ENCODE results near the gene CDKAL1.
"Not testable (repeated sequence)": the region's sequence is repeated elsewhere in the genome, so short reads cannot be mapped to it uniquely, and the experiment has no call there.

The CDKAL1 gene

DNA sequence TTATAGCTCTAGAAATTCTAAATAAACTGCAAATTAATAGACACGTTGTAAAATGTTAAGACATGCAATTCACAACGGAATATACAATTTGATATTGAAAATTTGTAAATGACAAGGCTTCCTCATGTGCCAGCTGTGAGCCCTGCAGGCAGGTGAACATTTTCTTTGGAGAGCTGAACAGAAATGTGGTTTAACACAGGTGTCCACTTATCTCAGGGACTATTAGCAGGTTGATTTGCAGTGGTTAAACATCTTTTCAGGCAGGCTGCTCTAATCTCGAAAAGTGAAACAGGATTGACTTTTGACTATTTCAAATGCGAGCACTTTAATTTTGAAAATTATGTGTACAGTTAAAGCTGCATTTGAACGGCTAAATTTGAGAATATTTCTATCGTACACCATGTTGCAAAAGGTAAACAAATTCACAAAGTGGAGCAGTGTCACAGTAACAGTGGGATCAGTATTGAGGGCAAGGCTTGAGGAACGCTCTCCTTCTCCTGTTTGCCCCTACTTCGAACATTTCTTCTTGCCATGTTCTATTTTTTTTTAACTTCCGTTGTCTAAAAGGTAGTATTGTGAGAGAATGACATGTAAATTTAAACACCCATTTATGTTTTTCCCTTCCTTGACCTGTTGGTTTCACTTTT lies 210.8 kb downstream of the CDKAL1 start:
- DNase-seq (ENCODE audit: low read depth) = no peak

DNA sequence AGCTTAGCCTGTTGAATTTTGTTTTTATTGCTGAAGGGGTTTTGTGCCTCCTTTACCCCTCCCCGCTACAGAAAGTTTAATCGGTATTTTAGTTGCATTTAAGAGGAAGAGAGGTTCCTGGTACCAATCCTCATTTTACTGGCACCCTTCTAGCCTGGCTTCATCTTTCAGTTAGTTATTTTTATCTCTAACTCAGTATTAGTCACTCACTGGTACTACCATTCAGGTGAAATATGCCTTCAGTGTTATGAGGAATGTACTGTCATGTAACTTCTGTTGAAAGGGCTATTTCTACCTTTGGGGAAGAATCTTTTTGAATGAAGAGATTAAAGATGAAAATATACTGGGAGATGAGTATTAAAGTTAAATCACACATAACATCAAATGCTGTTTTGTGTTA lies 211.8 kb downstream of the CDKAL1 start:
- no peak for DNase-seq (ENCODE audit: low read depth)

DNA sequence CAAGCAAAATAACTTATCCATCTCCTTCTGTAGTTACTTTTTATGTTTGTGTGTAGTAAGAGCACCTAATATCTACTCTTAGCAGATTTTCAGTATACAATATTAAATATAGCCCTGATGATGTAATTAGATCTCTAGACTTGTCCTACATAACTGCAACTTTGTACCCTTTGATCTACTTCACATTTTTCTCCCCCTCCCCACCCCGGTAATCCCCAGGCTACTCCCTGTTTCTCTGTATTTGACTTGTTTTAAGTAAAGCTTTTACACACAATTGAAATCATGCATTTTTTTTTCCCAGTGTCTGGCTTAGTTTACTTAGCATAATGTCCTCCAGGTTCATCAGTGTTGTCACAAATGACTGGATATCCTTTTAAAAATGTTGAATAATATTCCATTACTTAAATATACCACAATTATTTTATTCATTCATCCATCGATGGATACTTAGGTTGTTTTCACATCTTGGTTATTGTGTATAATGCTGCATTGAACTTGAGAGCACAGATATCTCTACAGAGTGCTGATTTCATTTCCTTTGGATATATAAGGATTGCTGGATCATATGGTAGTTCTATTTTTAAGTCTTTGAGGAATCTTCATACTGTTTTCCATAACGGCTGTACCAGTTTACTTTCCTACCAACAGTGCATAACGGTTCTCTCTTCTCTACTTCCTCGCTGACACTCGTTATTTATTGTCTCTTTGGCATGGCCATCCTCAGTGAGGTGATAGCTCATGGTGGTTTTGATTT lies 212.7 kb downstream of the CDKAL1 start:
- no peak for DNase-seq (ENCODE audit: low read depth)

GRCh38 chr6:20747991-20748390 lies 213.7 kb downstream of the CDKAL1 start:
- DNase-seq (ENCODE audit: low read depth) = no peak

DNA sequence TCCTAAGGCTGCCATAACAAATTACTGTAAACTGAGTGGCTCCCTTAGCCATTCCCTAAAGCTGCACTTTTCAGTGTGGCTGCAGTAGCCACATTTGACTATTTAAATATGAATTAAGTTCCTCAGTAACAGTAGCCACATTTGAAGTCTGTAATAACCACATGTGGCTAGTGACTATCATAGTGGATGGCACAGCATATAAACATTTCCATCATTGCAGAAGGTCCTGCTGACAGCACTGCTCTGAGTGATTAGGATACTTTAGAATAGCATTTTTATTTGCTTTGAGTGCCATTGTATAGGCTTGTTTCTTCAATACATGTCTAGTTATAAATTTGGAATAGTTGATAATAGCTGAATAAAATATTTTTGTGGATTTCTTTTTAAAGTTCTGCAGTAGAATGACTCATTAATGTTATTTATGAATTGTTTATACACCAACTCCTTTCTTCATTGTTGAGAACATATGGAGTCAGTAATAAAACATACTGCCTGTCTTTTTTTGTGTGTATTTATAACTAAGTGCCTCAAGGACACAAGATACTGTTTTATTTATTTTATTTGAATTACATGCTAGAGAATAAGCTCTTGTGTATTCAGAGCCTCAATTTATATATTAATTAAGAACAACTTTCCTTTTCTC lies 217.2 kb downstream of the CDKAL1 start:
- no peak for DNase-seq (ENCODE audit: low read depth)

- DNase-seq (ENCODE audit: low read depth) = no peak
Observed at GRCh38 chr6:20755631-20756030, 221.4 kb downstream of the CDKAL1 start.

DNA sequence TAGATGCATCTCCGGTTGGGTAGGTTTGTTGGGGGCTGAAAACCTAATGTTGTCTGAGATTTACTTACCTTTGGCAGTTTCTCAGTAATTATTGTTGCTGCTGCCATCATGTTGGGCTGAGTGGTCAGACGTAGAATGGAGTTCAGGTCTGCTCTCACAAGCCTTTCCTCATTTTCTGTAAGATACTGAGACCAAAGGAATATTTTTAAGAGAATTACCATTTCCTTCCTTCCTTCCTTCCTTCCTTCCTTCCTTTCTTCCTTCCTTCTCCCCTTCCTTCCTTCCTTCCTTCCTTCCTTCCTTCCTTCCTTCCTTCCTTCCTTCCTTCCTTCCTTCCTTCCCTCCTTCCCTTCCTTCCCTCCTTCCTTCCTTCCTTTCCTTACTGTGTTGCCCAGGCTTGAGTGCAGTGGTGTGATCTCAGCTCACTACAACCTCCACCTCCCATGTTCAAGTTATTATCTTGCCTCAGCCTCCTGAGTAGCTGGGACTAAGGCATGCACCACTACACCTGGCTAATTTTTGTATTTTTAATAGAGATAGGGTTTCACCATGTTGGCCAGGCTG lies 222.4 kb downstream of the CDKAL1 start:
- not testable (repeated sequence) for DNase-seq (ENCODE audit: low read depth)

GRCh38 chr6:20757761-20758160 lies 223.5 kb downstream of the CDKAL1 start:
- no peak for DNase-seq (ENCODE audit: low read depth)

DNA sequence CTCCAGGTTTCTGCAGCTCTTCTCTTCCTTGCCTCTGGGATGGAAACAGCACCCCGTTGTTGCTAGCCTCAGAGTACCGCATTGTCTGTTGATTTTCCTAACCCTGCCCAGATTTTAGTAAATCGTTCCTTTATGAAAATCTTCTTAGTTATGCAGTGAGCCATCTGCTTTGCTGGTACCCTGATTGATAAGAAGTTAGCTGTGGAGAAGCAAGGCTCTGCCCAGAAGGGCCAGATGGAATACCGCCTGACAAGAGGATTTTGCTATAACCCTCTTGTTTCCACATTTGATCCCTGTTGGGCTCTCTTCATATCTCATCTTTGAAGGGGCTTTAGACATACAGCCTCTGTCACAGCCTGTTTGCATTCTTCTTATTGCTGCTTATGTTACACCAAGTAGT lies 229.0 kb downstream of the CDKAL1 start:
- no peak for DNase-seq (ENCODE audit: low read depth)

- no peak for DNase-seq (ENCODE audit: low read depth)
Observed at GRCh38 chr6:20769631-20770030, 235.4 kb downstream of the CDKAL1 start.

DNA sequence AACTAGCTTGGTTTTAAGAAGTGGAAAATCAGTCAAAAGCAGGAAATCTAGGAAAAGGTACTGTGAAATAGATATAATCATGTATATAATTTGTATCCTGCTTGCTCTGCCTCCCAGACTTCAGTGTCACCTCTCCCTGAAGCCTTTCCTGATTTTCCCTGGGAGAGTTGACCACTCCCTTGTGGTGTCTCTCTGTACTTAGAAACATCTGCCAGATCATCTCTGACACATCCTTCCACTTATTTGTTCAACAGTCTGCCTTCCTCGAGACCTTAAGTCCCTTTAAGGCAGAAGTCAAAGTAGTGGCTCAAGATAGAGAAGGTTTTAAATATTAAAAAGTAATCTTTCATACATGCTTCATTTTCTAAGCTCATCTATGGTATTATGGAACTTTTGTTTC lies 236.5 kb downstream of the CDKAL1 start:
- DNase-seq (ENCODE audit: low read depth) = no peak

DNA sequence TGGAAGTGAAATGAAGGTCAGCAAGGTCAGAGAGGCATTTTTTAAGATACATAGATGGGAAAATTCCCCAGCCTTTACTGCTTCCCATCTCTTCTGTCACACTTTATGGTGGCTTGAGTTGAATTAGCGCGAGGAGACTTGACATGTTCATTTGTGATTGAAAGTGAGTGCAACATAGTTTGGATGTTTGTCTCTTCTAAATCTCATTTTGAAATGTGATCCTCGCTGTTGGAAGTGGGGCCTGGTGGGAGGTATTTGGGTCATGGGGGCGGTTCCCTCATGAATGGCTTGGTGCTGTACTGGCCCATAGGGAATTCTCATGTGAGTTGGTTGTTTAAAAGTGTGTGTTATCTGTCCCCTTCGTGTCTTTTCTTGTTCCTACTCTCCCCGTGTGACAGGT lies 237.2 kb downstream of the CDKAL1 start:
- no peak for DNase-seq (ENCODE audit: low read depth)

GRCh38 chr6:20773822-20774221 lies 239.6 kb downstream of the CDKAL1 start:
- no peak for DNase-seq (ENCODE audit: low read depth)

- no peak for DNase-seq (ENCODE audit: low read depth)
Observed at GRCh38 chr6:20775981-20776380, 241.7 kb downstream of the CDKAL1 start.

DNA sequence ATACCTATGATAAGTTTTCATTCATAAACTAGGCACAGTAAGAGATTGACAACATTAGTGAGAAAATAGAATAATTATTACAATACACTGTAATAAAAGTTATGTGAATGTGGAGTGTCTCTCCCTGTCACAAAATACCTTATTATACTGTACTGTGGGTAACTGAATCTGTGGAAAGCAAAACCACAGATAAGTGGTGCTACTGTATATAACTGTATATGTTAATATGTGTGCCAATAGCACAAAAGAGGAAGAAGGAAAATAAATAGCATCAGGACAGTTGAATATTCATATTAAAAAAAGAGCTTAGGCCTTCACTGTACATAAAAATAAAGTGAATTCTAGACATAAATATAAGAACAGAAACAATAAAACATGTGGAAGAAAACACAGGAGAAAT lies 243.5 kb downstream of the CDKAL1 start:
- DNase-seq (ENCODE audit: low read depth) = no peak

DNA sequence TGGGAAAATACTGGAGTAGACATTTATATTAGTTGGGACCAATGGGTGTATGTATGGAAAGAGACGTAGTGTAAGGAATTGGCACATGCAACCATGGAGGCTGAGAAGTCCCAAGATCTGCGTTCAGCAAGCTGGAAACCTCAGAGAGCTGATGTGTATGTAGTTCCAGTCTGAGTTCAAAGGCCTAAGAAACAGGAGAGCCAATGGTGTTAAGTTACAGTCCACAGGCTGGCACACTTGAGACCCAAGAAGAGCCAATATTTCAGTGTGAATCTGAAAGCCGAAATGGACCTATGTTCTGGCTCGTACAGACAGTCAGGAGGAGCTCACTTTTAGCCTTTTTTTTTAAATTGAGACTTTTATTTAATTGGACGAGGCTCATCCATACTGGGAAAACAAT lies 244.2 kb downstream of the CDKAL1 start:
- DNase-seq (ENCODE audit: low read depth) = no peak

DNA sequence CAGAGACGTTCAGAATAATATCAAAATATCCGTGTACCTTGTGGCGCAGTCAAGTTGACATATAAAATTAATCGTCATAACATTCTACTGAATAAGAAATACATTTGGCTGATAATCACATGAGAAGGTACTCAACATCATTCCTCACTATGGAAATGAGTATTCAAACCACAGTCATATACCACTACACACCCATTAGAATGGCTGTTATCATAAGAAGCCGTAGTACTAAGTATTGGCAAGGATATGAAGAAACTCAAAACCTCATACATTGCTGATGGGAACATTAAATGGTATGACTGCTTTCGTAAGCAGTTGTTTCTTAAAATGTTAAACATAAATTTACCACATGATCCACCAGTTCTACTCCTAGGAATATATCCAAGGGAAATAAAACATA lies 244.7 kb downstream of the CDKAL1 start:
- DNase-seq (ENCODE audit: low read depth) = no peak

GRCh38 chr6:20789162-20789561 lies 254.9 kb downstream of the CDKAL1 start:
- DNase-seq (ENCODE audit: low read depth) = no peak

- DNase-seq (ENCODE audit: low read depth) = no peak
Observed at GRCh38 chr6:20790032-20790791, 256.0 kb downstream of the CDKAL1 start.

DNA sequence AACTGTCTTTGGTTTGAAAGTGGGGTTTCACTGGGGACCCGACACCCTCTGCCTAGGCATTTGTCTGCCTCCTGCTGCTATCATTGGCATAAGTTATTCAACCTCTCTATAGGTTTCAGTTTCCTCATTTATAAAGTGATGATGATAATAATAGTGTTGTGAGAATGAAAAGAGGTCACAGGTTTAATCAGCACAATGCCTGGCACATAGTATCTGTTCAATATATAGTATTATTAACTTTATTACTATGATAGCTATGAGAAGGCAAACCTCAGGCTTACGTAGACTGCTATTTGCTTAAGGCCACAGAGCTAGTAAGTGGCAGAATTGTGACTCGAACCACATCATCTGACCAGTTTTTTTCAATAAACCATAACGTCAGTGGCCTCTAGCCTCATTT lies 256.8 kb downstream of the CDKAL1 start:
- DNase-seq (ENCODE audit: low read depth) = no peak

GRCh38 chr6:20791944-20792343 lies 257.7 kb downstream of the CDKAL1 start:
- DNase-seq (ENCODE audit: low read depth) = no peak

- no peak for DNase-seq (ENCODE audit: low read depth)
Observed at GRCh38 chr6:20793174-20793573, 258.9 kb downstream of the CDKAL1 start.
